Adrenal gland (tissue), 12 donors: ENCODE results near the gene TJP3. TPM values are rescaled to one million over a fixed set of nuclear protein-coding genes. Genes with fewer than 3 reads are reported as not detected.

Source experiments
- DNase-seq, 7 donors: peaks; one replicate each; pipeline ENCODE4 v3.0.0-alpha.2; 2019 to 2020
- H3K27ac ChIP-seq, 5 donors: fragments of 200-600 bp; sonication (generic) in 4 of 5; 1 replicate in 3 of 5; 2 replicates in 2 of 5; pipeline versions ENCODE4 v1.5.1 to v1.8.0; 2016 to 2020; ENCODE audit warnings: mild to moderate bottlenecking in 1 of 5
- H3K27me3 ChIP-seq: fragments of 200-600 bp; 2 replicates; pipeline ENCODE4 v1.8.0; 2021
- H3K36me3 ChIP-seq, 2 donors: fragments of 200-600 bp; replicated peaks in 1 of 2; 1 replicate in 1 of 2; 2 replicates in 1 of 2; pipeline versions ENCODE4 v1.5.1 to v1.8.0; 2018 to 2022
- H3K4me1 ChIP-seq, 2 donors: fragments of 200-600 bp; replicated peaks in 1 of 2; 1 replicate in 1 of 2; 2 replicates in 1 of 2; pipeline versions ENCODE4 v1.5.1 to v1.8.0; 2018 to 2021
- H3K4me3 ChIP-seq, 4 donors: fragments of 200-600 bp; sonication (generic) in 3 of 4; one replicate each; pipeline ENCODE4 v1.5.1; 2016 to 2018
- H3K9me3 ChIP-seq, 3 donors: fragments of 200-600 bp; sonication (generic) in 1 of 3; replicated peaks in 1 of 3; 1 replicate in 2 of 3; 2 replicates in 1 of 3; pipeline versions ENCODE4 v1.5.1 to v1.8.0; 2016 to 2021
- POLR2A ChIP-seq, 2 donors: fragments of 450-650 bp; IDR thresholded peaks; one replicate each; pipeline ENCODE4 v1.6.1; 2017; ENCODE audit warnings: antibody characterized with exemption in 2 of 2, mild to moderate bottlenecking in 2 of 2, moderate library complexity in 1 of 2
- WGBS, 4 donors: extraction: QIAGEN DNeasy Blood & Tissue Kit in 2 of 4; methylation state at CpG; one replicate each; pipeline versions ENCODE4 v1.1.5 to v1.1.7; 2013 to 2017; 5-methylcytosine and 5-hydroxymethylcytosine counted together
- intact Hi-C, 2 donors: fragments of 100-400 bp; cut with DNase I; formaldehyde crosslinking; loops; one replicate each; pipeline versions ENCODE4 v1.14.1 to v1.15.0; 2022 to 2023
- polyA plus RNA-seq, 3 donors: library from polyadenylated mRNA; stranded (reverse); fragments of 200-250 nt in 2 of 3; fragments of 350-450 nt in 1 of 3; fragmentation: Illumina TruSeq in 1 of 3; extraction: RNeasy Lipid Tissue Mini Kit (QIAGEN cat#74804) in 1 of 3; gene quantifications; one replicate each; pipeline ENCODE4 v1.2.3, GENCODE V29; 2013 to 2014
- total RNA-seq, 9 donors: library from RNA; depleted of rRNA in 4 of 9; stranded (reverse); fragments of >200 nt in 4 of 9; fragments of 120-200 nt in 1 of 9; fragmentation: NEBNext Ultra II Directional in 1 of 9; extraction: Animal tissue kit (Norgen Biotek cat#: 25700) in 1 of 9; gene quantifications; one replicate each; pipeline versions ENCODE4 v1.1.0 to v1.2.4, GENCODE V29; 2013 to 2023
- TF ChIP-seq, protein P1 (sequence below), 6 experiments: fragments of 450-650 bp in 4 of 6; fragments of 200-600 bp in 2 of 6; sonication (generic) in 1 of 6; IDR thresholded peaks; 1 replicate in 5 of 6; 2 replicates in 1 of 6; pipeline versions ENCODE4 v1.5.1 to v1.8.0; 2016 to 2021; ENCODE audit warnings: antibody characterized with exemption in 6 of 6, mild to moderate bottlenecking in 2 of 6, moderate library complexity in 1 of 6
- donor health status: healthy with polysubstance abuse.
- donor health status: Bipolar disorder and iron deficiency.
- donor health status: DM: yes; HTN: yes; CAD: no.
- donor health status: DM: no; HTN: no; CAD: no.
- donor health status: DM: no; HTN: no; CAD: no.
- donor health status: DM: yes; HTN: yes; CAD: no.

TJP3 gene
- total and polyA plus RNA-seq, 12 donors = 0.07 to 2.5 (median 0.24) TPM; not detected in 6

DNA sequence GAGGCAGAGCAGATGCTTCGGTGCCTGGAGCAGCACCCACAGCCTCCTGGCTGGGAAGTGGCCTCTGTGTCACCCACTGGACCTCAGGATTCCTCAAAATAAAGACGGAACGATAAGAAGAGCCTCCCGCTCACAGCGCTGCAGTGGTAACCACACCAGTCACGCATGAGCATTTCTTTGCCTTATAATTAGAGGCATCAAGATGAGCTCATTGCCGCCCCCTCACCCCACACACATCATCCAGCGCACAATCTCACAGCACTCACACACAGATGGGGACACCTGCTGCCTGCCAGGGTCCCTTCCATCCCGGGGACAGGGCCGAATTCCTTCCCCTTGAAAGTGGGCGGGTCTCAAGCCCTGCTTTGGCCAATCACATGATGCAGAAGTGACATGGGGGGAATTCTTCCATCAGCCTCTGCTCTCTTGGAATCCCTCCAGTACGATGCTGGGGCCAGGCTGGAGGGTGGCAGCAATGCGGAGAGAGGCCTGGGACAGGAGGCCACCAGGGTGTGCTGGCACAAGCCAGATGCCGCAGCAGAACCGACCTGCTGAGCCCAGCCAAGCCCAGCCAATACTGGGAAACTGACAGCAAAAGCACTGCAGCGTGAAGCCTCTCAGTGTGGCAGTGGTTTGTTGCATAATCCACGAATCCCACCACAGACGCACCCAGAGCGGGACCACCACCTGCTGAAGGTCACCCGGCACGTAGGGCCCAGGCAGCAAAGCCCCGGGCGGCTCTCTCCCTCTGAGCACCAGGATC is 23.9 kb upstream of the TJP3 start:
- Histone ChIP-seq H3K27me3 (no peaks in the 10 kb centered on the region), H3K36me3 (no peaks in the 10 kb centered on the region), H3K4me3 (no peak overlapping the region), H3K9me3 (no peaks in the 10 kb centered on the region), H3K4me1 (peaks cover 0 to 7% of the 10 kb centered on the region in 2 donors), H3K27ac (peak overlapping the region in 1 of 5 donors; percentile 63)
- TF ChIP-seq POLR2A (IDR thresholded peaks at IDR 0.05) = no peak
- TF ChIP-seq, protein P1, sequence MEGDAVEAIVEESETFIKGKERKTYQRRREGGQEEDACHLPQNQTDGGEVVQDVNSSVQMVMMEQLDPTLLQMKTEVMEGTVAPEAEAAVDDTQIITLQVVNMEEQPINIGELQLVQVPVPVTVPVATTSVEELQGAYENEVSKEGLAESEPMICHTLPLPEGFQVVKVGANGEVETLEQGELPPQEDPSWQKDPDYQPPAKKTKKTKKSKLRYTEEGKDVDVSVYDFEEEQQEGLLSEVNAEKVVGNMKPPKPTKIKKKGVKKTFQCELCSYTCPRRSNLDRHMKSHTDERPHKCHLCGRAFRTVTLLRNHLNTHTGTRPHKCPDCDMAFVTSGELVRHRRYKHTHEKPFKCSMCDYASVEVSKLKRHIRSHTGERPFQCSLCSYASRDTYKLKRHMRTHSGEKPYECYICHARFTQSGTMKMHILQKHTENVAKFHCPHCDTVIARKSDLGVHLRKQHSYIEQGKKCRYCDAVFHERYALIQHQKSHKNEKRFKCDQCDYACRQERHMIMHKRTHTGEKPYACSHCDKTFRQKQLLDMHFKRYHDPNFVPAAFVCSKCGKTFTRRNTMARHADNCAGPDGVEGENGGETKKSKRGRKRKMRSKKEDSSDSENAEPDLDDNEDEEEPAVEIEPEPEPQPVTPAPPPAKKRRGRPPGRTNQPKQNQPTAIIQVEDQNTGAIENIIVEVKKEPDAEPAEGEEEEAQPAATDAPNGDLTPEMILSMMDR (IDR thresholded peaks at IDR 0.05) = no peak
- WGBS, 4 donors = 77 to 91% (median 86%) methylated on average over 12 to 23 of the region's 23 CpGs
- DNase-seq = peak in 1 of 7 donors; percentile 20
- intact Hi-C loops = no loop called here

DNA sequence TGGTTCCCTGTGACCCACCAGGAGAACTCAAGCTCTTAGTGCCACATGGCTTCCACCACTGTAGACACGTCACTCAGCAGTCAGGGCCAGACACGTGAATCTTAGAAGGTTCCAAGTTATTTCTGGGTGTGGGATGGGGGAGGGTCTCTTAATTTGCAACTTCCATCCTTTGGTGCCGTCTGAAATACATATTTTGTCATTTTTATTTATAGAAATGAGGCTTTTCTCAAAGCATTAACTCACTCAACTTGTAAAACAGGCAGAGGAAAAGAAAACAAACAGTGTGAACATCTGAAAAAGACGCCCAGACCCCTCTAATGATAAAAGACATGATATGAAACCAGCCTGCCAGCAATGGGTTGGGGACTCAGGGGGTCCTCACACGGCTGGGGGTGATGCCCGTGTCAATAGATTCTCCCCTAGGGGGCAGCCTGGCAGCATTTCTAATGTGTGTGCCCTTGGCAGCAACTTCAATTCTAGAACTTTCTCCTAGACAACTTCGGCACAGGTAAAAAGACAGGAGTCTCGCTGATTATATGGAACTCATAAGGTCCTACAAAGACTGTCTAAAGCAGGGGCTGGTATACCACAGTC is 23.3 kb upstream of the TJP3 start:
- Histone ChIP-seq H3K4me1 (peaks cover 0 to 7% of the 10 kb centered on the region in 2 donors), H3K27me3 (no peaks in the 10 kb centered on the region), H3K4me3 (no peak overlapping the region), H3K27ac (no peak overlapping the region), H3K9me3 (no peaks in the 10 kb centered on the region), H3K36me3 (no peaks in the 10 kb centered on the region)
- TF ChIP-seq, protein P1 (IDR thresholded peaks at IDR 0.05) = no peak
- 71 to 90% (median 85%) methylated on average over 5 to 8 of the region's 8 CpGs for WGBS, 4 donors
- intact Hi-C loops = no loop called here
- DNase-seq = peak in 1 of 7 donors; percentile 17

DNA sequence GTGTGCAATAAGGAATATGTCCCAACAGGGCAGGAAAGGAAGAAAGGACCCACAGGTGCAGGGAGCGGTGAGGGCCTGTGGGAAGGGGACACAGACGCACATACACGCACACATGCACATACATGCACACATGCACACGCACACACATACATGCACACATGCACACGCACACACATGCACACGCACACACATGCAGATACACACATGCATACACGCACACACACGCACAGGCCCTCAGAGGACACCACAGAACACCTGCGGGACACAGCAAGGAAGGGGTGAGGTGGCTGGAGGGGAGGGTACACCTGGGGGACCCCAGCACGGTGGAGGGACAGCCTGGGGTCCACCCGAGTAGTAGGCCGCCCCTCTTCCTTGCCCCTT is 20.8 kb upstream of the TJP3 start:
- no peak for DNase-seq
- intact Hi-C loops = no loop called here
- peaks cover 0 to 7% of the 10 kb centered on the region in 2 donors for H3K4me1 ChIP-seq
- no peak overlapping the region for H3K27ac ChIP-seq
- H3K36me3 ChIP-seq = no peaks in the 10 kb centered on the region
- 83 to 93% (median 88%) methylated on average over 8 to 12 of the region's 12 CpGs for WGBS, 4 donors
- no peak overlapping the region for H3K4me3 ChIP-seq
- H3K27me3 ChIP-seq = no peaks in the 10 kb centered on the region
- TF ChIP-seq, protein P1 (IDR thresholded peaks at IDR 0.05) = no peak
- no peak for TF ChIP-seq POLR2A (IDR thresholded peaks at IDR 0.05)
- no peaks in the 10 kb centered on the region for H3K9me3 ChIP-seq

DNA sequence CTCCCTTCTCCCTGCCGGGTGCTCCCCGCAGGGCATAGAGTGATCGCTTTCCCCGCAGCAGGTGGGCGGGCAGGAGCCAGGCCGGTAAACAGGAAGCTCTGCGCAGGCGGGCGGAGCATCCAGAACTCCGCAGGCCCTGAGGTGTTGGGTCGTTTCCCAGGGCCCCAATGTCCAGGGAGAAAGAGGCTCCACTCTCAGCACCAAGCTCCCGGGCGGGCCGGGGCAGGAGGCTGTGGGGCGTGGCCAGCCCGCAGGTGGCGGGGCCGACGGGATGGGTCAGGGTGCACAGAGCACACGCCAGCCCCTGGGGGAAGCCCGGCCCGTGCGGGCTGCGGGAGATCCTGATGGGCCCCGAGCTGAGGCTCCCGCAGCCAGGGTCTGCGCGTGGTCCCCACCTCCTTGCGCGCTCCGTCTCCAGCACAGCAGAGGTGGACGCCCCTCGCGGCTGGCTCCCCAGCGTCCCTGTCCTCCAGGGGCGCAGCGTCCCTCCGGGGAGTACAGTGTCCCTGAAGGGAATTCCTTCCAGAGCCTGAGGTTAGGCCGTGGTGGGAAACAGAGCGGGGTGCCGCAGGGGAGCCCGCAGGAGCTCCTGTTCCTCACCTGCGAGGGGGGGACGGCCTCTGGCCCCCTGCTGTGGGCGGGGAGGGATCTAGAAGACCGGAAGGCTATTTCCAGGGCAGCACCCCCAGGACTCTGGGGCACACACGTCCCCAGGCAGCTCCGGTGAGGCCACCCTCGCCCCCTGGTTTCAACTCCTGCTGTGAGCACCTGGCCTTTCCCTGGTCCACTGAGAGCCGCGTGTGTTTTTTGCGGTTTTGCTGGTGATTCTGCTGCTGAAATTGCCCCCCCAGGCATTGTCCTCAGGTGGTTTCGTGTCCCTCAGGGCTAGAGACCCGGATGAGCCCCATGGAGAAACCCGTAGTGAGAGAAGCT is 20.1 kb upstream of the TJP3 start:
- intact Hi-C loops = no loop called here
- WGBS, 4 donors = 62 to 75% (median 70%) methylated on average over 6 to 55 of the region's 55 CpGs
- H3K27ac ChIP-seq = no peak overlapping the region
- H3K9me3 ChIP-seq = no peaks in the 10 kb centered on the region
- H3K27me3 ChIP-seq = no peaks in the 10 kb centered on the region
- no peak for TF ChIP-seq POLR2A (IDR thresholded peaks at IDR 0.05)
- TF ChIP-seq, protein P1 (IDR thresholded peaks at IDR 0.05) = no peak
- H3K36me3 ChIP-seq = no peaks in the 10 kb centered on the region
- H3K4me1 ChIP-seq = peaks cover 0 to 7% of the 10 kb centered on the region in 2 donors
- no peak overlapping the region for H3K4me3 ChIP-seq
- DNase-seq = peak in 1 of 7 donors; percentile 20
